MM.1S (cell line): ENCODE results near the gene RIPOR1.

Experiments
- DNase-seq: peaks from one replicate; pipeline ENCODE4 v3.0.0-alpha.2; 2015
- H2AFZ ChIP-seq: fragments of 300-600 bp; sonication (generic); 2 replicates; pipeline ENCODE4 v1.6.0; 2016; ENCODE audit warnings: antibody characterized with exemption, low read length
- H3F3A ChIP-seq: fragments of 300-600 bp; sonication (generic); 2 replicates; pipeline ENCODE4 v1.6.1; 2016; ENCODE audit warnings: mild to moderate bottlenecking, antibody characterized with exemption, low read length, moderate library complexity, mixed read lengths; ENCODE audit not compliant: insufficient read depth
- H3K27ac ChIP-seq: fragments of 300-600 bp; sonication (generic); 2 replicates; pipeline ENCODE4 v1.5.1; 2016; ENCODE audit warnings: mild to moderate bottlenecking, low read length
- H3K27me3 ChIP-seq: fragments of 300-600 bp; sonication (generic); replicated peaks from 2 replicates; pipeline ENCODE4 v1.6.0; 2016; ENCODE audit warnings: low read length; ENCODE audit not compliant: insufficient read depth
- H3K36me3 ChIP-seq: fragments of 300-600 bp; sonication (generic); replicated peaks from 2 replicates; pipeline ENCODE4 v1.6.1; 2016; ENCODE audit warnings: mild to moderate bottlenecking, low read length, mixed read lengths; ENCODE audit not compliant: insufficient read depth
- H3K4me1 ChIP-seq: fragments of 300-600 bp; sonication (generic); 2 replicates; pipeline ENCODE4 v1.6.1; 2016; ENCODE audit warnings: low read length, mixed read lengths
- H3K4me2 ChIP-seq: fragments of 300-600 bp; sonication (generic); 2 replicates; pipeline ENCODE4 v1.6.0; 2016; ENCODE audit warnings: low read depth, low read length
- H3K4me3 ChIP-seq: fragments of 300-600 bp; sonication (generic); 2 replicates; pipeline ENCODE4 v1.5.1; 2016; ENCODE audit warnings: low read length, mixed read lengths
- H3K79me2 ChIP-seq: fragments of 300-600 bp; sonication (generic); 2 replicates; pipeline ENCODE4 v1.6.1; 2016; ENCODE audit warnings: mixed run types, low read length, mixed read lengths
- H3K9ac ChIP-seq: fragments of 300-600 bp; sonication (generic); 2 replicates; pipeline ENCODE4 v1.6.1; 2016; ENCODE audit warnings: low read length, mixed read lengths
- H3K9me2 ChIP-seq: fragments of 300-600 bp; sonication (generic); replicated peaks from 2 replicates; pipeline ENCODE4 v1.6.1; 2016; ENCODE audit warnings: mild to moderate bottlenecking, low read length, mixed read lengths; ENCODE audit not compliant: insufficient read depth
- H3K9me3 ChIP-seq: fragments of 300-600 bp; sonication (generic); replicated peaks from 2 replicates; pipeline ENCODE4 v1.6.1; 2016; ENCODE audit warnings: mild to moderate bottlenecking, low read length, mixed read lengths; ENCODE audit not compliant: insufficient read depth
- H4K20me1 ChIP-seq: fragments of 300-600 bp; sonication (generic); 2 replicates; pipeline ENCODE4 v1.6.1; 2016; ENCODE audit warnings: mild to moderate bottlenecking, low read length, moderate library complexity, mixed read lengths; ENCODE audit not compliant: insufficient read depth
- CTCF ChIP-seq: fragments of 300-600 bp; sonication (generic); IDR thresholded peaks from 2 replicates; pipeline ENCODE4 v1.5.1; 2016; ENCODE audit warnings: antibody characterized with exemption, low read length, mixed read lengths
- EZH2 ChIP-seq: fragments of 300-600 bp; sonication (generic); optimal IDR thresholded peaks from 2 replicates; pipeline ENCODE3; 2017; ENCODE audit warnings: low read depth, mild to moderate bottlenecking, antibody characterized with exemption, low read length, mixed read lengths
- EZH2phosphoT487 ChIP-seq: fragments of 300-600 bp; sonication (generic); IDR thresholded peaks from 2 replicates; pipeline ENCODE4 v1.6.1; 2018; ENCODE audit warnings: antibody characterized with exemption, low read length

The RIPOR1 gene

GRCh38 chr16:67565470-67566100 lies 37.0 kb downstream of the RIPOR1 start:
- Histone ChIP-seq H2AFZ (no peak overlapping the region), H3K27ac (peak overlapping the region; percentile 100), H3F3A (peaks cover 47% of the 10 kb centered on the region), H3K4me2 (peak overlapping the region; percentile 91; the same call in 1 of the 2 replicates), H3K36me3 (no peaks in the 10 kb centered on the region), H3K79me2 (peaks cover 86% of the 10 kb centered on the region), H3K9ac (peak overlapping the region; percentile 100; the same call in 1 of the 2 replicates), H3K27me3 (no peaks in the 10 kb centered on the region), H3K9me2 (no peaks in the 10 kb centered on the region), H3K4me1 (peaks cover 24% of the 10 kb centered on the region), H3K4me3 (peak overlapping the region; percentile 93), H3K9me3 (no peaks in the 10 kb centered on the region), H4K20me1 (no peaks in the 10 kb centered on the region)
- peak; percentile 35 for DNase-seq
- TF ChIP-seq EZH2 = no peak
- TF ChIP-seq EZH2phosphoT487 = no peak
- TF ChIP-seq CTCF = no peak

DNA sequence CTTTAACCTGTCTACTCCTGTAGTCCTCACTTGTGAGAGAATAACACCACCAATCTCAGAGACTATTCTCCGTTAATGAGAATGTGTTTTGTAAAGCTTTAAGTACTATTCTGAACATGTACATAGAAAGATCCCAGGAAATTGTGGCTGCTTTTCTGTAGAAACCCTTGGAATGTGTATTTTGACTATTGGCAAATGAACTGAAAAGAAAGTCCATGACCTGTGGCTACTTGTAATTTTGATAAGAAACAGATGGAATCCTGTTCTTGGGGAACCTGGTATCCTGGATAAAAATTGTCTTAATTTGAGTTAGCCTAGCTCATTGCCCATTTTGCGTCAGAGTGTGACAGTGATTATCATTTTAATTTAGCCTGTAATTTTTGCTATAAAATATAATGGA lies 42.8 kb downstream of the RIPOR1 start:
- peaks cover 94% of the 10 kb centered on the region for H3K79me2 ChIP-seq
- H3K27ac ChIP-seq = no peak overlapping the region
- H3K4me3 ChIP-seq = no peak overlapping the region
- no peak overlapping the region for H3K9ac ChIP-seq
- H3K27me3 ChIP-seq = no peaks in the 10 kb centered on the region
- H4K20me1 ChIP-seq = no peaks in the 10 kb centered on the region
- H3K36me3 ChIP-seq = peaks cover 12% of the 10 kb centered on the region
- peaks cover 7% of the 10 kb centered on the region; the same call in 1 of the 2 replicates for H3F3A ChIP-seq
- peaks cover 5% of the 10 kb centered on the region for H3K4me1 ChIP-seq
- no peaks in the 10 kb centered on the region for H3K9me2 ChIP-seq
- no peaks in the 10 kb centered on the region for H3K9me3 ChIP-seq
- TF ChIP-seq EZH2 (no peak), EZH2phosphoT487 (no peak), CTCF (no peak)
- H3K4me2 ChIP-seq = no peak overlapping the region
- no peak for DNase-seq
- H2AFZ ChIP-seq = no peak overlapping the region

- no peaks in the 10 kb centered on the region for H3K9me3 ChIP-seq
- TF ChIP-seq EZH2 = no peak
- TF ChIP-seq EZH2phosphoT487 = no peak
- TF ChIP-seq CTCF = no peak
- H3K9me2 ChIP-seq = no peaks in the 10 kb centered on the region
- no peak overlapping the region for H3K4me2 ChIP-seq
- H3K27me3 ChIP-seq = no peaks in the 10 kb centered on the region
- peaks cover 3% of the 10 kb centered on the region for H3K4me1 ChIP-seq
- H3K9ac ChIP-seq = no peak overlapping the region
- no peak overlapping the region for H3K27ac ChIP-seq
- peaks cover 94% of the 10 kb centered on the region for H3K79me2 ChIP-seq
- no peak overlapping the region for H2AFZ ChIP-seq
- H3K36me3 ChIP-seq = peaks cover 12% of the 10 kb centered on the region
- H3F3A ChIP-seq = peaks cover 4% of the 10 kb centered on the region; the same call in 1 of the 2 replicates
- no peaks in the 10 kb centered on the region for H4K20me1 ChIP-seq
- no peak overlapping the region for H3K4me3 ChIP-seq
- DNase-seq = no peak
Observed at GRCh38 chr16:67571981-67572431, 43.4 kb downstream of the RIPOR1 start.
